ENCODE data around the gene ITGA8.

Gene ITGA8

GRCh38 chr10:15627617-15628196 is 92.0 kb downstream of the ITGA8 start:
- H3K27ac ChIP-seq (ENCODE audit: insufficient read depth, low read length, poor library complexity, severe bottlenecking) = no peak overlapping the region
- no peaks in the 10 kb centered on the region for H3K27me3 ChIP-seq (replicated peaks; ENCODE audit: control insufficient read depth, insufficient read depth, low read length, poor library complexity, severe bottlenecking)
- H3K36me3 ChIP-seq (ENCODE audit: control insufficient read depth, insufficient read depth, low read length) = no peaks in the 10 kb centered on the region
- DNase-seq = no peak
- H3K4me3 ChIP-seq (ENCODE audit: insufficient read depth, low read depth, low read length, poor library complexity, severe bottlenecking) = no peak overlapping the region
- no peaks in the 10 kb centered on the region for H3K9me3 ChIP-seq (ENCODE audit: control insufficient read depth, low read length)
- H3K4me1 ChIP-seq (ENCODE audit: control insufficient read depth, insufficient read depth, low read length, poor library complexity, severe bottlenecking) = no peaks in the 10 kb centered on the region

GRCh38 chr10:15626937-15627336 is 92.8 kb downstream of the ITGA8 start:
- Histone ChIP-seq H3K4me1 (ENCODE audit: control insufficient read depth, insufficient read depth, low read length, poor library complexity, severe bottlenecking) (no peaks in the 10 kb centered on the region), H3K27ac (ENCODE audit: insufficient read depth, low read length, poor library complexity, severe bottlenecking) (no peak overlapping the region), H3K27me3 (replicated peaks; ENCODE audit: control insufficient read depth, insufficient read depth, low read length, poor library complexity, severe bottlenecking) (no peaks in the 10 kb centered on the region), H3K4me3 (ENCODE audit: insufficient read depth, low read depth, low read length, poor library complexity, severe bottlenecking) (no peak overlapping the region), H3K36me3 (ENCODE audit: control insufficient read depth, insufficient read depth, low read length) (no peaks in the 10 kb centered on the region), H3K9me3 (ENCODE audit: control insufficient read depth, low read length) (no peaks in the 10 kb centered on the region)
- no peak for DNase-seq

- no peaks in the 10 kb centered on the region for H3K9me3 ChIP-seq (ENCODE audit: control insufficient read depth, low read length)
- H3K27ac ChIP-seq (ENCODE audit: insufficient read depth, low read length, poor library complexity, severe bottlenecking) = no peak overlapping the region
- no peak overlapping the region for H3K4me3 ChIP-seq (ENCODE audit: insufficient read depth, low read depth, low read length, poor library complexity, severe bottlenecking)
- no peaks in the 10 kb centered on the region for H3K36me3 ChIP-seq (ENCODE audit: control insufficient read depth, insufficient read depth, low read length)
- DNase-seq = no peak
- no peaks in the 10 kb centered on the region for H3K27me3 ChIP-seq (replicated peaks; ENCODE audit: control insufficient read depth, insufficient read depth, low read length, poor library complexity, severe bottlenecking)
- H3K4me1 ChIP-seq (ENCODE audit: control insufficient read depth, insufficient read depth, low read length, poor library complexity, severe bottlenecking) = no peaks in the 10 kb centered on the region
Observed at GRCh38 chr10:15625261-15625660, 94.5 kb downstream of the ITGA8 start.

GRCh38 chr10:15624401-15625196 is 95.1 kb downstream of the ITGA8 start:
- H3K4me1 ChIP-seq (ENCODE audit: control insufficient read depth, insufficient read depth, low read length, poor library complexity, severe bottlenecking) = no peaks in the 10 kb centered on the region

GRCh38 chr10:15620836-15621515 is 98.7 kb downstream of the ITGA8 start:
- no peak for DNase-seq
- Histone ChIP-seq H3K9me3 (ENCODE audit: control insufficient read depth, low read length) (no peaks in the 10 kb centered on the region), H3K27me3 (replicated peaks; ENCODE audit: control insufficient read depth, insufficient read depth, low read length, poor library complexity, severe bottlenecking) (no peaks in the 10 kb centered on the region), H3K27ac (ENCODE audit: insufficient read depth, low read length, poor library complexity, severe bottlenecking) (no peak overlapping the region), H3K4me1 (ENCODE audit: control insufficient read depth, insufficient read depth, low read length, poor library complexity, severe bottlenecking) (no peaks in the 10 kb centered on the region), H3K4me3 (ENCODE audit: insufficient read depth, low read depth, low read length, poor library complexity, severe bottlenecking) (no peak overlapping the region), H3K36me3 (ENCODE audit: control insufficient read depth, insufficient read depth, low read length) (no peaks in the 10 kb centered on the region)

More at GRCh38 chr10:15624401-15625196, 95.1 kb downstream of the ITGA8 start:
- H3K27ac ChIP-seq (ENCODE audit: insufficient read depth, low read length, poor library complexity, severe bottlenecking) = no peak overlapping the region
- no peaks in the 10 kb centered on the region for H3K36me3 ChIP-seq (ENCODE audit: control insufficient read depth, insufficient read depth, low read length)
- no peak overlapping the region for H3K4me3 ChIP-seq (ENCODE audit: insufficient read depth, low read depth, low read length, poor library complexity, severe bottlenecking)
- no peaks in the 10 kb centered on the region for H3K9me3 ChIP-seq (ENCODE audit: control insufficient read depth, low read length)
- no peaks in the 10 kb centered on the region for H3K27me3 ChIP-seq (replicated peaks; ENCODE audit: control insufficient read depth, insufficient read depth, low read length, poor library complexity, severe bottlenecking)
- no peak for DNase-seq

- Histone ChIP-seq H3K4me3 (ENCODE audit: insufficient read depth, low read depth, low read length, poor library complexity, severe bottlenecking) (no peak overlapping the region), H3K27ac (ENCODE audit: insufficient read depth, low read length, poor library complexity, severe bottlenecking) (no peak overlapping the region), H3K27me3 (replicated peaks; ENCODE audit: control insufficient read depth, insufficient read depth, low read length, poor library complexity, severe bottlenecking) (no peaks in the 10 kb centered on the region), H3K9me3 (ENCODE audit: control insufficient read depth, low read length) (no peaks in the 10 kb centered on the region), H3K4me1 (ENCODE audit: control insufficient read depth, insufficient read depth, low read length, poor library complexity, severe bottlenecking) (no peaks in the 10 kb centered on the region), H3K36me3 (ENCODE audit: control insufficient read depth, insufficient read depth, low read length) (no peaks in the 10 kb centered on the region)
- DNase-seq = no peak
Observed at GRCh38 chr10:15620337-15620736, 99.4 kb downstream of the ITGA8 start.

GRCh38 chr10:15609246-15609645 is 110.5 kb downstream of the ITGA8 start:
- H3K27ac ChIP-seq (ENCODE audit: insufficient read depth, low read length, poor library complexity, severe bottlenecking) = no peak overlapping the region
- H3K36me3 ChIP-seq (ENCODE audit: control insufficient read depth, insufficient read depth, low read length) = no peaks in the 10 kb centered on the region
- no peaks in the 10 kb centered on the region for H3K27me3 ChIP-seq (replicated peaks; ENCODE audit: control insufficient read depth, insufficient read depth, low read length, poor library complexity, severe bottlenecking)
- no peaks in the 10 kb centered on the region for H3K4me1 ChIP-seq (ENCODE audit: control insufficient read depth, insufficient read depth, low read length, poor library complexity, severe bottlenecking)
- H3K4me3 ChIP-seq (ENCODE audit: insufficient read depth, low read depth, low read length, poor library complexity, severe bottlenecking) = no peak overlapping the region
- no peaks in the 10 kb centered on the region for H3K9me3 ChIP-seq (ENCODE audit: control insufficient read depth, low read length)
- no peak for DNase-seq

- Histone ChIP-seq H3K27ac (ENCODE audit: insufficient read depth, low read length, poor library complexity, severe bottlenecking) (no peak overlapping the region), H3K36me3 (ENCODE audit: control insufficient read depth, insufficient read depth, low read length) (no peaks in the 10 kb centered on the region), H3K4me1 (ENCODE audit: control insufficient read depth, insufficient read depth, low read length, poor library complexity, severe bottlenecking) (no peaks in the 10 kb centered on the region), H3K4me3 (ENCODE audit: insufficient read depth, low read depth, low read length, poor library complexity, severe bottlenecking) (no peak overlapping the region), H3K9me3 (ENCODE audit: control insufficient read depth, low read length) (no peaks in the 10 kb centered on the region), H3K27me3 (replicated peaks; ENCODE audit: control insufficient read depth, insufficient read depth, low read length, poor library complexity, severe bottlenecking) (no peaks in the 10 kb centered on the region)
- DNase-seq = no peak
Observed at GRCh38 chr10:15606377-15606776, 113.3 kb downstream of the ITGA8 start.

GRCh38 chr10:15605740-15606369 is 113.9 kb downstream of the ITGA8 start:
- no peaks in the 10 kb centered on the region for H3K4me1 ChIP-seq (ENCODE audit: control insufficient read depth, insufficient read depth, low read length, poor library complexity, severe bottlenecking)
- no peaks in the 10 kb centered on the region for H3K9me3 ChIP-seq (ENCODE audit: control insufficient read depth, low read length)
- H3K27me3 ChIP-seq (replicated peaks; ENCODE audit: control insufficient read depth, insufficient read depth, low read length, poor library complexity, severe bottlenecking) = no peaks in the 10 kb centered on the region
- DNase-seq = no peak
- H3K36me3 ChIP-seq (ENCODE audit: control insufficient read depth, insufficient read depth, low read length) = no peaks in the 10 kb centered on the region
- no peak overlapping the region for H3K4me3 ChIP-seq (ENCODE audit: insufficient read depth, low read depth, low read length, poor library complexity, severe bottlenecking)
- no peak overlapping the region for H3K27ac ChIP-seq (ENCODE audit: insufficient read depth, low read length, poor library complexity, severe bottlenecking)
